SH-SY5Y (cell line): ENCODE results near the gene FXYD3.

Experiments used
- GATA2 ChIP-seq: IDR thresholded peaks from 2 replicates; pipeline ENCODE4 v1.6.1; 2011; ENCODE audit warnings: mild to moderate bottlenecking, low read depth, low read length
- GATA3 ChIP-seq: IDR thresholded peaks from 2 replicates; pipeline ENCODE4 v1.6.1; 2011; ENCODE audit warnings: low read depth, mild to moderate bottlenecking, low read length, moderate library complexity

DNA sequence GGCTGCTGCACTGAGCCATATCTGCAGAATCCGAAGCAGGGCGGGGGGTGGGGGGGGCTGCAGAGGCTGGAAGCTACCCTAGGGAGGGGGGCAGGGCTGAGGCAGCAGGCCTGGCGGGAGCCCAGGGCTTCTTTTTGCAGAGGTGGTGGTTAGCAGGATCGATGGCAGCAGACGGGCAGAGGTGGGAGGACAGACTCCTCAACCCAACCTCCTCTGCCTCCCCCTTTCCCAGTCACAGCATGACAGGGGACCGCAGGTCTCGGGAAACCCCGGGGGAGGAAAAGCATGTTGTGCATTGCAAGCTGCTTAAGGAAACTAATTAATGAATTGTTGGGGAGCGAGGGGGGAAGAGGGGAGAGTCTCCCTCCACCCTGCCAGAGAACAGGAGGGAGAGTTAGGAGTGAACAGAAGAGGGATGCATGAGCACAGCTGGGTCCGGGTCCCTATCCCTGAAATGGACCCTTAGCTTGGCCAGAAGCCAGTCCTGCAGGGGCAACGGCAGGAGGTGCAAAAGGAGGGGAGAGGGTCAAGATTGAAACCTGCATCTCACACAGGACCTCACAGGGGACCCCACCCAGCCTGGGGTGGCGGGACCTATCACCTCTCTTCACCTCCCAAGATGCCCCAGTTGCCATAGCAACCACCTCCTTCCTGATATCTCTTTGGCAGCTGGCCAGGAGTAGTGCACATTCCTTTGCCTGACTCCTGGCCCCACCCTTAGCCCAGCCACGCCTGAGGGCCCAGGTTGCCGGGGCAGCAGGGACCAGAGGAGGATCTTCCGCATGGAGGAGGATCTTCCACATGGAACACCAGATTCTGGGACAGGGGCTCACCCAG, 29.2 kb downstream of the FXYD3 start:
- TF ChIP-seq GATA3 (no peak), GATA2 (no peak)
